22Rv1 (cell line): ENCODE data around the gene CCDC127.

ENCODE experiments used
- H3K27ac ChIP-seq: fragments of 450-650 bp; 2 replicates; pipeline ENCODE4 v1.5.1; 2017
- CTCF ChIP-seq: fragments of 450-650 bp; IDR thresholded peaks from 2 replicates; pipeline ENCODE4 v1.5.1; 2017; ENCODE audit warnings: mild to moderate bottlenecking
- ZFX ChIP-seq: fragments of 450-650 bp; IDR thresholded peaks from 2 replicates; pipeline ENCODE4 v1.6.1; 2017; ENCODE audit warnings: antibody characterized with exemption, borderline replicate concordance

CCDC127 gene

DNA sequence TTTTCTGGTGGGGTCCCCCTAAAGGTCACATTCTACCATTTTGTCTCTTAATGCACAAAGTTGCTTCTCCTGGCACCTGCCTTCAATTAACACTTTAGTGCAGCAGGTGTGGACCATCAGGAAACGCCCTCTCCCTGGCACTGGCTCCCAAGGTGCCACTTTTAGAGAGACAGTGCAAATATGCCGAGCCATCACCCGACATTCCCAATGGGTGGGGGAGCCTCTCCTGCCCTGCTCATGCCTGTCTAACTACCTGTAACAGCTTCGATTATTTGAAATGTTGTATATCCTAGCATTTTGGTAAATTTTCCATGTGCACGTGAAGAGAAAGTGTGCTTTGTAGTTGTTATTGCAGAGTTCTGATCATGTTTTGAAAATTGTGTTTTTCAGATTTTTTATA lies 39.8 kb downstream of the CCDC127 start:
- TF ChIP-seq ZFX: no peak
- TF ChIP-seq CTCF: no peak
- no peak overlapping the region for H3K27ac ChIP-seq

DNA sequence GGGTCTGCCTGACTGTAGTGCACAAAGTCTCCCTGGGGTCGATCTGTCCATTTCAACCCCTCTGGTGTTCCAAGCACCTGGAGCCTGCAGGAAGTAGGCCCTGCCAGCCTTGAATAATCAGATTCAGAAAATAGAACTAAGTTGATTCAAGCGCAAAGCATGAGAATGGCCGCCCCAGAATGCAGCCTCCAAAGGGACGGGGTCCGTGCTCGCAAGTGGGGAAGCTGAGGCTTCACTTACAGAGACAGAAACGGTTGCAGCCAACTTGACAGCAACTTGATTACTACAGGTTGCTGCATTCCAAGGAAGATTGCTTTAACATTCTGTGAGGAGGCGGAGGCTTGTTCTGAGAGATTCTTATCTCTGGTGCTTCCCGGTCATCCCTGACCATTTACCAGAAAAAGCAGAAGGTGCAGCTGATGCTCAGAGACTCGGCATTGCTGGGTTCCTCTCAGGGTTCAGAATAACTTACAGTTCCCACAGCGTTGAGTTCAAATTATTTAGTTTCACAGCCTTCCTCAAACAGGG lies 41.6 kb downstream of the CCDC127 start:
- TF ChIP-seq ZFX: no peak
- TF ChIP-seq CTCF: no peak
- H3K27ac ChIP-seq: no peak overlapping the region

DNA sequence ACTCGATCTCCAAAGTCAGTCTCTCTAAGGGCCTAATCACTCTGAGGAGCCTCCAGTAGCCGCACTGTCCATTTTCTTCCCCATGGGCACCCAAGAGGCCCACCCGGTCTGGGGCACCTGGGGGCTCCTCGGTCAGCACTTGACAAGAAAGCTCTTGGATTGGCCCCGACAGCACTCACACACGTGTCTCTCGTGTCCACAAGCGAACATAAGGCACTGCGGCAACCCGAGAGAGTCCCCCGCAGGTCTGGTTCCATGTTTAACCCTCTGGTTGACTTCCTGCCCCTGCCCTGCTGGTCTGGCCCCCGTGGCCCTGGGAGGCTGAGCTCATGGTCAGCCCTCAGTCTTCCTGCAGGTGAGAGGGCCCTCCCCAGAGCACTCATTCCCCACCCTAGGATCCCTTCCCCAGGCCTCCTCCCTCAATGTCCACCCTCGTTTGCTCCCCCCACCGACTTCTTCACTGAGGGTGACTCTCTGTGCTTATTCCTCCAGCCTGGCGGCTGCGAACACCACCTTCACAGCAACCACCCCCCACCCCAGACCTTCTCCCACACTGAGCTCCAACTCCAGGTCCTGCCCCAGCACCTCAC lies 43.0 kb downstream of the CCDC127 start:
- TF ChIP-seq CTCF (no peak), ZFX (no peak)
- no peak overlapping the region for H3K27ac ChIP-seq

DNA sequence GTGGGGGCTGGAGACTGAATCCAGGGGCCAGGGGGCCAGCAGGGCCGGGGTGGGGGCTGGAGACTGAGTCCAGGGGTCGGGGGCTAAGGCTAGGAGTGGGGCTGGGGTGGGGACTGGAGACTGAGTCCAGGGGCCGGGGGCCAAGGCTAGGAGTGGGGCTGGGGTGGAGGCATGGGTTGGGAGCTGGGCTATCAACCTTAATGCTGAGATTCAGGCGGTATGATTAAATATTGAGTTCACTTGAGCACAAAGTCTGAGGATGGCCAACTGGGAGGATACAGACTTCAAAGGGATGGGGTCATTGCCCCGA lies 43.7 kb downstream of the CCDC127 start:
- TF ChIP-seq CTCF: no peak
- TF ChIP-seq ZFX: no peak
- H3K27ac ChIP-seq: no peak overlapping the region

DNA sequence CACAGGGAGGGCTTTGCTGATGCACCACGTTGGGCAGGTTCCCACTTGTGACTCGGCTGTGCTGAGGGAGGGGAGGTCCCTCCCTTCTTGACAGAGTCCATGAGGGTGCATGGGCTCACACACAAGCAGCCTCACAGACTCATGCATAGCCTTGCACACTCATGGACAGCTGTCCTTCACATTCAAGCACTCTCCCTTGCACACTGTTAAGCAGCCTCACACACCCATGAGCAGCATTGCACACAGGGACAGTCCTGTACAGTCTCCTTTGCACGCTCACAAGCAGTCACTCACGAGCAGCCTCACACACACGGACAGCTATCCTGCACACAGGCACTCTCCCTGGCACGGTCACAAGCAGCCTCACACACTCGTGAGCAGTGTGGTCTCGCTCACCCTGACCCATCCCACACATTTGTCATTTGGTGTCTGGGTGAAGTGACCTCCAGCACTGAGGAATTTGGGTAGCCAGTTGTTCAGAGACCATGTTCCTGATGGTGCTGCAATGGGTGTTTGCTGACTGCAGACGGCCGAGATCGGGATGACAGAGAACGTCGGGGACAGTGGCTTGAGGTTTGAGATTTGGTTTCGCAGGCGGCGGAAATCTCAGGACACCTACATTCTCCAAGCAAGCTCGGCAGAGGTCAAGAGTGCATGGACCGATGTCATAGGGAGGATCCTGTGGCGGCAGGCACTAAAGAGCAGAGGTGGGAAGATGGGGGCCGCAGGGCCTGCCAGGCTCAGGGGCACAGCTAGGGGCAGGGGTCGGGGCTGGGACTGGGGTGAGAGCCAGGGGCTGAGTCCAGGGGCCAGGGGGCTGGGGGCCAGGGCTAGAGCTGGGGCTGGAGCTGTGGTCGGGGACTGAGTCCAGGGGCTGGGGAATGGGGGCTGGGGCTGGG lies 44.3 kb downstream of the CCDC127 start:
- H3K27ac ChIP-seq: no peak overlapping the region
- TF ChIP-seq CTCF (no peak), ZFX (no peak)

GRCh38 chr5:172841-173251 lies 45.1 kb downstream of the CCDC127 start:
- no peak overlapping the region for H3K27ac ChIP-seq
- TF ChIP-seq ZFX (no peak), CTCF (no peak)

DNA sequence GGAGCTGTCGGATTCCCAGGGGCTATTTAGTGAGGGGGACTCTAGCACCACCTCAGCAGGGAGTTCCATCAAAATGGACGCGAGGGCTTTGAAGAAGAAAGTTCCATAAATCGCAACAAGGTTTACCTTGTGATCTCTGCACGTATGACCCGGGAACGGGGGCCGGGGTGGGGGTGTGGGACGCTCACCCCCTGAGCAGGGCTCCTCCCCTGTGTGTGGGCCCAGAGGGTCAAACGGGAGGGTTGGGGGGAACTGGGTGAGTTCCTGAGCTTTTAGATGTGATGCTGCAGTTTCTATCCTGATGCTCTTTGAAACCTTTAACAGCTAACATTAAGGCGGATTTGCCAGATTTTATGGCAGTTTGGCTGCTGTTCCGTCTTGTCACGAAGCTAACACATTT lies 45.5 kb downstream of the CCDC127 start:
- TF ChIP-seq ZFX (no peak), CTCF (no peak)
- H3K27ac ChIP-seq: no peak overlapping the region
